ENCODE results near the gene RGS11.
"Not testable (repeated sequence)": the region's sequence is repeated elsewhere in the genome, so short reads cannot be mapped to it uniquely, and the experiment has no call there.

RGS11 gene

GRCh38 chr16:279531-279930, 3.8 kb upstream of the RGS11 start:
- DNase-seq = no peak

GRCh38 chr16:278863-279366, 3.2 kb upstream of the RGS11 start:
- no peak for DNase-seq

- no peak for DNase-seq
These were observed 808 bp upstream of the RGS11 start for GRCh38 chr16:276426-277077.

GRCh38 chr16:275041-275641, 603 bp downstream of the RGS11 start:
- no peak for DNase-seq

GRCh38 chr16:273547-274421, 2.0 kb downstream of the RGS11 start:
- DNase-seq = no peak

GRCh38 chr16:272633-273546, 2.9 kb downstream of the RGS11 start:
- no peak for DNase-seq

GRCh38 chr16:270381-271255, 5.1 kb downstream of the RGS11 start:
- no peak for DNase-seq

GRCh38 chr16:269061-269796, 6.5 kb downstream of the RGS11 start:
- no peak for DNase-seq

- DNase-seq = no peak
These were observed 7.3 kb downstream of the RGS11 start for GRCh38 chr16:268141-269053.

GRCh38 chr16:267562-267961, 8.2 kb downstream of the RGS11 start:
- DNase-seq = not testable (repeated sequence)

GRCh38 chr16:266258-267164, 9.2 kb downstream of the RGS11 start:
- no peak for DNase-seq

- DNase-seq = no peak
These were observed 10.0 kb downstream of the RGS11 start for GRCh38 chr16:265711-266110.

- DNase-seq = no peak
These were observed 10.7 kb downstream of the RGS11 start for GRCh38 chr16:265002-265529.

- DNase-seq = no peak
These were observed 11.2 kb downstream of the RGS11 start for GRCh38 chr16:264440-264951.

GRCh38 chr16:263944-264343, 11.8 kb downstream of the RGS11 start:
- DNase-seq = no peak

GRCh38 chr16:263182-263774, 12.5 kb downstream of the RGS11 start:
- DNase-seq = no peak

- no peak for DNase-seq
These were observed 13.5 kb downstream of the RGS11 start for GRCh38 chr16:262121-262745.

All from amniotic stem cell (primary cell).